DND-41 (cell line): ENCODE data around the gene PTPRG.

Experiments
- ATAC-seq: fragments of 200-7000 bp; cut with Tn5 transposase; 3 replicates; pipeline ENCODE4 v1.9.1; 2021; ENCODE audit warnings: low read depth; ENCODE audit not compliant: insufficient read depth
- DNase-seq: peaks from one replicate; pipeline ENCODE4 v3.0.0-alpha.2; 2020
- H2AFZ ChIP-seq: 2 replicates; pipeline ENCODE4 v1.6.0; 2012; ENCODE audit warnings: low read depth, low read length
- H3K27ac ChIP-seq: 2 replicates; pipeline ENCODE4 v1.5.1; 2012; ENCODE audit warnings: low read length, inconsistent platforms
- H3K27me3 ChIP-seq: fragments of 200-600 bp; sonication (generic); 2 replicates; pipeline ENCODE4 v1.6.0; 2012; ENCODE audit warnings: low read length, mild to moderate bottlenecking, inconsistent platforms; ENCODE audit not compliant: insufficient read depth, poor library complexity
- H3K36me3 ChIP-seq: 2 replicates; pipeline ENCODE4 v1.5.1; 2012; ENCODE audit warnings: low read length, inconsistent platforms; ENCODE audit not compliant: insufficient read depth
- H3K4me1 ChIP-seq: 2 replicates; pipeline ENCODE4 v1.5.1; 2012; ENCODE audit warnings: mild to moderate bottlenecking, low read length; ENCODE audit not compliant: insufficient read depth
- H3K4me2 ChIP-seq: 2 replicates; pipeline ENCODE4 v1.6.0; 2012; ENCODE audit warnings: mild to moderate bottlenecking, moderate library complexity, low read length, inconsistent platforms; ENCODE audit not compliant: insufficient read depth
- H3K4me3 ChIP-seq, 2 experiments: fragments of 200-600 bp in 1 of 2; shearing (Covaris generic) in 1 of 2; 2 replicates each; pipeline ENCODE4 v1.5.1; 2012 to 2016; ENCODE audit warnings: inconsistent platforms in 2 of 2, low read length in 2 of 2, mild to moderate bottlenecking in 2 of 2, low read depth in 1 of 2, moderate library complexity in 1 of 2
- H3K79me2 ChIP-seq: 2 replicates; pipeline ENCODE4 v1.6.0; 2012; ENCODE audit warnings: low read length, inconsistent platforms; ENCODE audit not compliant: insufficient read depth
- H3K9ac ChIP-seq: 2 replicates; pipeline ENCODE4 v1.6.0; 2012; ENCODE audit warnings: low read depth, mild to moderate bottlenecking, inconsistent platforms, low read length, moderate library complexity
- H3K9me3 ChIP-seq: 2 replicates; pipeline ENCODE4 v1.5.1; 2012; ENCODE audit warnings: low read length, moderate library complexity, mild to moderate bottlenecking, inconsistent platforms; ENCODE audit not compliant: insufficient read depth, severe bottlenecking
- H4K20me1 ChIP-seq: 2 replicates; pipeline ENCODE4 v1.6.0; 2012; ENCODE audit warnings: low read length; ENCODE audit not compliant: insufficient read depth
- CTCF ChIP-seq: IDR thresholded peaks from 2 replicates; pipeline ENCODE4 v1.5.1; 2012; ENCODE audit warnings: borderline replicate concordance, low read length, moderate library complexity, mild to moderate bottlenecking; ENCODE audit not compliant: poor library complexity, severe bottlenecking; ENCODE audit errors: extremely low read depth
- EZH2 ChIP-seq: IDR thresholded peaks from 3 replicates; pipeline ENCODE4 v1.6.1; 2012; ENCODE audit warnings: borderline replicate concordance, low read depth, mild to moderate bottlenecking, moderate library complexity, low read length, inconsistent platforms; ENCODE audit not compliant: severe bottlenecking

The PTPRG gene

GRCh38 chr3:62052331-62052730 is 491.0 kb downstream of the PTPRG start:
- Histone ChIP-seq H3K4me2 (no peak overlapping the region), H4K20me1 (no peaks in the 10 kb centered on the region), H3K9ac (no peak overlapping the region), H3K36me3 (no peaks in the 10 kb centered on the region), H3K27me3 (no peaks in the 10 kb centered on the region), H3K27ac (no peak overlapping the region), H3K4me3 (no peak overlapping the region), H3K79me2 (no peaks in the 10 kb centered on the region), H3K9me3 (no peaks in the 10 kb centered on the region), H2AFZ (no peak overlapping the region), H3K4me1 (no peaks in the 10 kb centered on the region)
- DNase-seq (no peak), ATAC-seq (no peak)
- TF ChIP-seq EZH2 = no peak
- TF ChIP-seq CTCF = no peak

- Histone ChIP-seq H3K36me3 (no peaks in the 10 kb centered on the region), H3K9me3 (no peaks in the 10 kb centered on the region), H3K4me2 (no peak overlapping the region), H2AFZ (no peak overlapping the region), H3K4me1 (no peaks in the 10 kb centered on the region), H3K27ac (no peak overlapping the region), H3K27me3 (no peaks in the 10 kb centered on the region), H3K4me3 (no peak overlapping the region), H4K20me1 (no peaks in the 10 kb centered on the region), H3K9ac (no peak overlapping the region), H3K79me2 (no peaks in the 10 kb centered on the region)
- no peak for ATAC-seq
- DNase-seq = no peak
- TF ChIP-seq EZH2 (no peak), CTCF (no peak)
Observed at GRCh38 chr3:62056658-62057057, 495.3 kb downstream of the PTPRG start.

GRCh38 chr3:62057339-62058047 is 496.1 kb downstream of the PTPRG start:
- no peak overlapping the region for H3K27ac ChIP-seq
- TF ChIP-seq CTCF (no peak), EZH2 (no peak)
- DNase-seq (no peak), ATAC-seq (no peak)
- no peak overlapping the region for H2AFZ ChIP-seq
- no peak overlapping the region for H3K4me3 ChIP-seq
- H3K27me3 ChIP-seq = no peaks in the 10 kb centered on the region
- H3K4me2 ChIP-seq = no peak overlapping the region
- H3K9ac ChIP-seq = no peak overlapping the region
- no peaks in the 10 kb centered on the region for H3K36me3 ChIP-seq
- H3K79me2 ChIP-seq = no peaks in the 10 kb centered on the region
- H3K9me3 ChIP-seq = no peaks in the 10 kb centered on the region
- no peaks in the 10 kb centered on the region for H3K4me1 ChIP-seq
- no peaks in the 10 kb centered on the region for H4K20me1 ChIP-seq
